Measurements from ENCODE around the gene METTL26. TPM values are rescaled to one million over a fixed set of nuclear protein-coding genes. Genes with fewer than 3 reads are reported as not detected.

Gene METTL26
- total and polyA plus RNA-seq, 9 of the 15 experiments (the other 6 are each of a cell fraction or from before 2014, with no cell fraction given): 7.3 to 262 (median 80.9) TPM

GRCh38 chr16:630815-631405 lies 5.2 kb downstream of the METTL26 start, which contains the start of gene WFIKKN1 (continued):
- peak; percentile 71 for TF ChIP-seq POLR2G (IDR thresholded peaks at IDR 0.05; ENCODE audit: low read depth, low read length)
- 0 out of 2 replicates have a peak, but pooled peaks have one; percentile 39 for TF ChIP-seq MTA3 (IDR thresholded peaks at IDR 0.05; ENCODE audit: borderline replicate concordance)
- no peak for TF ChIP-seq CGGBP1 (CRISPR knock-in tag; IDR thresholded peaks at IDR 0.05)
- TF ChIP-seq POLR2A (conservative IDR thresholded peaks at IDR 0.05): peak; percentile 35; the same call in 1 of the 2 replicates
- TF ChIP-seq KDM4B (IDR thresholded peaks at IDR 0.05; ENCODE audit: borderline replicate concordance in 2 of 2, low read depth in 1 of 2): no peak
- TF ChIP-seq NFIC (IDR thresholded peaks at IDR 0.05): peak; percentile 93
- TF ChIP-seq CAMTA2 (CRISPR knock-in tag; conservative IDR thresholded peaks at IDR 0.05): no peak

DNA sequence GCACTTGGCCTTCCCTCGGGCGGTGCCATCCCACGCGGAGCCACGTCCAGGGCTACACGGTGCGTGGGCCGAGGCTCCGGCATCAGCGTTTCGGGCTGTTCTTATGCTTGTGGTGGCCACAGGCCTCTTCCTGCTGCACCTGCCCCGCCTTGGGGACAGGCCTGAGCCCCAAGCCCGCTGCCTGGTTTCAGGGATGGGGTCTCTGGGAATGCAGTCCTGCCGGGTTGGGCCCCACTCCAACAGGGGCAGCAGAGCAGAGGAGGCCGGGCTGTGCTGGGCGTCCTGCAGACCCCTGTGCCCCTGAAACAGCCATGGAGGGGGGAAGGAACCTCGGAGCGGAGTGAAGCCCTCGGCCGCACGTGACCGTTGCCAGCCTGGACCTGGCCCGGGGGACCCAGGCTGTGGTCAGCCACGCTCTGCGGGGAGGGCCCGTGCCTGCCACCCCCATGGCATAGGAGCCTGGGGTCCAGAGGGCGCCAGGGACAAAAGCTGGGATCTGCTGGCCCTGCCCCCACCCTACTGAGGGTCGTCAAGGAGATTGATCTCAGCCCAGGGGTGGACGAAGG lies 5.8 kb downstream of the METTL26 start:
- no TSS peak for BruUV-seq (replicated peaks)
- Histone ChIP-seq H3K36me3 (ENCODE audit: control insufficient read depth, insufficient read depth, low read length) (peaks cover 47% of the 10 kb centered on the region; the same call in 2 of the 3 replicates), H3K4me3 (no peak overlapping the region), H3K9ac (ENCODE audit: insufficient read depth in 1 of 2, low read depth in 2 of 2, low read length in 2 of 2) (peak overlapping the region in 1 of 2 experiments; percentile 84; a peak in 2 of 4 replicates), H3K9me3 (replicated peaks; ENCODE audit: control insufficient read depth, insufficient read depth, low read depth, low read length) (no peaks in the 10 kb centered on the region), H3K4me2 (ENCODE audit: insufficient read depth, low read length) (peak overlapping the region; percentile 35), H3K4me1 (replicated peaks in 1 of 2; ENCODE audit: control insufficient read depth in 2 of 2, insufficient read depth in 2 of 2, low read length in 2 of 2) (peaks cover 23 to 97% of the 10 kb centered on the region in 2 experiments), H3K27ac (ENCODE audit: extremely low read depth, low read depth, low read length) (peak overlapping the region; percentile 64; the same call in 2 of the 3 replicates), H3K9me1 (ENCODE audit: control insufficient read depth, insufficient read depth, low read length) (no peaks in the 10 kb centered on the region), H2AFZ (ENCODE audit: low read depth, low read length) (no peak overlapping the region), H3K27me3 (ENCODE audit: control insufficient read depth in 2 of 2, insufficient read depth in 2 of 2, low read length in 2 of 2) (no peaks in the 10 kb centered on the region), H3K79me2 (ENCODE audit: control insufficient read depth, insufficient read depth, low read length) (peaks cover 10% of the 10 kb centered on the region), H4K20me1 (replicated peaks; ENCODE audit: control insufficient read depth, insufficient read depth, low read length) (no peaks in the 10 kb centered on the region)
- POLR2A ChIA-PET: interaction anchor here (0.8 to 1.0 kb wide), 2 partner anchors 8 to 55 kb away, joined by 3 to 6 read pairs; no protein-coding TSS in a partner anchor
- DNase-seq (ENCODE audit: extremely low read depth in 1 of 4, low spot score in 3 of 4): no peak
- no peak for FAIRE-seq
- ATAC-seq: peak; percentile 46
- CTCF ChIA-PET (ENCODE audit: low intra/inter-chr PET ratio): no interaction called here
- 36% methylated on average over 17 of the region's 29 CpGs for WGBS (ENCODE audit: insufficient coverage, low coverage, missing lambda C conversion rate)
- intact Hi-C loops (cut with micrococcal nuclease): no loop called here
- in situ Hi-C loops (cut with MboI): no loop called here
- TF ChIP-seq ZNF511 (CRISPR knock-in tag; IDR thresholded peaks at IDR 0.05): 0 out of 2 replicates have a peak, but pooled peaks have one; percentile 53
- no peak for TF ChIP-seq PBX2 (CRISPR knock-in tag; IDR thresholded peaks at IDR 0.05; ENCODE audit: low read depth)
- no peak for TF ChIP-seq PBX2 (tag; conservative IDR thresholded peaks at IDR 0.05; ENCODE audit: low read depth)
- no peak for TF ChIP-seq PCBP2 (IDR thresholded peaks at IDR 0.05; ENCODE audit: low read depth, low read length, poor library complexity, severe bottlenecking)
- peak; percentile 69 for TF ChIP-seq FIP1L1 (IDR thresholded peaks at IDR 0.05; ENCODE audit: low read depth, low read length, poor library complexity, severe bottlenecking)
- TF ChIP-seq MAFK (IDR thresholded peaks at IDR 0.05; ENCODE audit: low read length): no peak
- peak; percentile 39; the same call in 1 of the 2 replicates for TF ChIP-seq BHLHE40 (IDR thresholded peaks at IDR 0.05; ENCODE audit: low read length)
